ENCODE results near the gene CELA2A. TPM values are rescaled to one million over a fixed set of nuclear protein-coding genes. Genes with fewer than 3 reads are reported as not detected.
"Not testable (repeated sequence)": the region's sequence is repeated elsewhere in the genome, so short reads cannot be mapped to it uniquely, and the experiment has no call there.

Gene CELA2A
- total and polyA plus RNA-seq, 4 experiments from 2014 or later: not detected

DNA sequence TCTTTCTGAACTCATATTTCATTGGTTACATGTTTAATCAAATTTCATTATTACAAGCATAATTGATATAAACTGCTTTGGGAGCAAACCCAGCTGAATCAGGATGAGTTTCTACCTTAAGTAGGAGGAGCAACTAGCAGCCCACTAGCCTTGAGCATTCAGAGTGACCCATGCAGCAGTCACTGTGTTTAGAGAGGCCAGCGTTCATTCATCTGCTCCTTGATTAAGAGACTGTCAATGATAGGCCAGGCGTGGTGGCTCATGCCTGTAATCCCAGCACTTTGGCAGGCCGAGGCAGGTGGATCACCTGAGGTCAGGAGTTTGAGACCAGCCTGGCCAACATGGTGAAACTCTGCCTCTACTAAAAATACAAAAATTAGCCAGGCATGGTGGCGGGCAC is 1.9 kb downstream of the CELA2A start:
- H3K27ac Mint-ChIP-seq; H3K4me3 Mint-ChIP-seq; H3K4me1 ChIP-seq (ENCODE audit: insufficient read depth, low read length); H3K27me3 Mint-ChIP-seq; H3K36me3 ChIP-seq (ENCODE audit: insufficient read depth, low read length); H3K27me3 ChIP-seq (ENCODE audit: insufficient read depth, low read length); H3K27ac ChIP-seq (ENCODE audit: low read depth, low read length); H3K36me3 Mint-ChIP-seq; H3K4me1 Mint-ChIP-seq; H3K9me3 ChIP-seq (ENCODE audit: control insufficient read depth in 1 of 2, low read length in 2 of 2); DNase-seq; intact Hi-C loops (cut with micrococcal nuclease); CTCF ChIA-PET (ENCODE audit: partially characterized antibody); POLR2A ChIA-PET (ENCODE audit: partially characterized antibody); H3K4me3 ChIP-seq (ENCODE audit: low read length in 2 of 2); H3K9me3 Mint-ChIP-seq: not testable (repeated sequence)

DNA sequence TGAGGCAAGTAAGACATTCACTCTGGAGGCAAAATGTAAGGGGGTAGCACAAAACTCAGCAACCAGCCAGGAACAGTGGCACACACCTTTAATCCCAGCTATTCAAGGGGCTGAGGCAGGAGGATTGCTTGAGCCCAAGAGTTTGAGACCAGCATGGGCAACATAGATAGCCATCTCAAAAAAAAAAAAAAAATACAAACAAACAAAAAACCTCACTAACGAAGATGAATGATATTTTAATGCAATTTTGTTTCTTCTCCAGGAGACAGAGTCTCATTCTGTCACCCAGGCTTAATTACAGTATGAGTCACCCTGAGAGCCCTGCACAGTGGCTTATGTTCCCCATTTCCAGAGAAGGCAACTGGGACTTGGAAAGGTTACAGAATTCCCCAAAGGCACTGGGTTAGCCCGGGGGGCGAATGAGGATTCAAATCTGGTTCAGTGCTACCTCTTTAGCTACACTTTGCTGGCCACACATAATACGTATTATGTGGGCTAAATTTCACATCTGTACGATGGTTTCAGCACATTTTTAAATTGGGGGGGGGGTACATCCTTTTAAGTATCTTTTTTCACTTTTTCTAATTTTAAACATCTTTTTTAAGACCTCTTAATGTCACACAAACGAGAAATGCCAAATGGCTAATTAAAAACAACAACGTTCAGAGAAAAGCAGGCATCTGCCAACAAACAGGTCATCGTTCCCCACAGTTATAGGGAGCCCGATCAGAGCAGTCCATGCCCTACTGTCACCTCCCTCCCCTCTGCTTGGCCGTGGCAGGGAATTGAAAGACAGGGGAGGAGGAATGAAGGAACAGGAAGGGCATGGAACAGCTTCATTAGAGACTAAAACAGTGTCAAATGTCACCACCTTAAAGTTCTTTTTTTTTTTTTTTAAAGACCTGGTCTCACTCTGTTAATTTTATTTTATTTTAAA is 3.5 kb downstream of the CELA2A start:
- H3K27me3 Mint-ChIP-seq: peaks cover 5 to 16% of the 10 kb centered on the region in 2 donors
- H3K4me3 ChIP-seq (ENCODE audit: low read length in 2 of 2): no peak overlapping the region
- H3K36me3 Mint-ChIP-seq: no peaks in the 10 kb centered on the region
- DNase-seq: no peak
- no peak overlapping the region for H3K27ac ChIP-seq (ENCODE audit: low read depth, low read length)
- CTCF ChIA-PET (ENCODE audit: partially characterized antibody): no interaction called here
- no peak overlapping the region for H3K27ac Mint-ChIP-seq
- POLR2A ChIA-PET (ENCODE audit: partially characterized antibody): no interaction called here
- H3K9me3 Mint-ChIP-seq: no peaks in the 10 kb centered on the region
- no peaks in the 10 kb centered on the region for H3K27me3 ChIP-seq (ENCODE audit: insufficient read depth, low read length)
- intact Hi-C loops (cut with micrococcal nuclease): no loop called here
- H3K4me1 Mint-ChIP-seq: no peaks in the 10 kb centered on the region
- H3K36me3 ChIP-seq (ENCODE audit: insufficient read depth, low read length): no peaks in the 10 kb centered on the region
- H3K4me3 Mint-ChIP-seq: no peak overlapping the region
- no peaks in the 10 kb centered on the region for H3K9me3 ChIP-seq (ENCODE audit: control insufficient read depth in 1 of 2, low read length in 2 of 2)
- no peaks in the 10 kb centered on the region for H3K4me1 ChIP-seq (ENCODE audit: insufficient read depth, low read length)

DNA sequence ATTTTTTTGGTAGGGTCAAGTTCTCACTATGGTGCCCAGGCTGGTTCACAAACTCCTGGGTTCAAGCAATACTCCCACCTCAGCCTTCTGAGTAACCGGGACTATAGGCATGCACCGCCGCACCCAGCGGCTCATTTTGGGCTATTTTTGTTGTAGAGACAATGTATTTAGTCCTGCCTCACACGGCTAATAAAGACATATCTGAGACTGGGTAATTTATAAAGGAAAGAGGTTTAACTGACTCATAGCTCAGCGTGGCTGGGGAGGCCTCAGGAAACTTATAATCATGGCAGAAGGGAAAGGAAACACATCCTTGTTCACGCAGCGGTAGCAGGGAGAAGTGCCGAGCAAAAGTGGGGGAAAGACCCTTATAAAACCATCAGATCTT is 4.2 kb downstream of the CELA2A start:
- H3K9me3 ChIP-seq (ENCODE audit: control insufficient read depth in 1 of 2, low read length in 2 of 2): no peaks in the 10 kb centered on the region
- H3K27ac ChIP-seq (ENCODE audit: low read depth, low read length): no peak overlapping the region
- ChIA-PET CTCF (ENCODE audit: partially characterized antibody) (no interaction called here), POLR2A (ENCODE audit: partially characterized antibody) (no interaction called here)
- no peak for DNase-seq
- Mint-ChIP-seq H3K9me3 (no peaks in the 10 kb centered on the region), H3K27ac (no peak overlapping the region), H3K4me3 (no peak overlapping the region), H3K36me3 (no peaks in the 10 kb centered on the region), H3K4me1 (no peaks in the 10 kb centered on the region), H3K27me3 (peaks cover 5 to 14% of the 10 kb centered on the region in 2 donors)
- intact Hi-C loops (cut with micrococcal nuclease): no loop called here
- H3K4me3 ChIP-seq (ENCODE audit: low read length in 2 of 2): no peak overlapping the region
- no peaks in the 10 kb centered on the region for H3K27me3 ChIP-seq (ENCODE audit: insufficient read depth, low read length)
- no peaks in the 10 kb centered on the region for H3K36me3 ChIP-seq (ENCODE audit: insufficient read depth, low read length)
- no peaks in the 10 kb centered on the region for H3K4me1 ChIP-seq (ENCODE audit: insufficient read depth, low read length)

DNA sequence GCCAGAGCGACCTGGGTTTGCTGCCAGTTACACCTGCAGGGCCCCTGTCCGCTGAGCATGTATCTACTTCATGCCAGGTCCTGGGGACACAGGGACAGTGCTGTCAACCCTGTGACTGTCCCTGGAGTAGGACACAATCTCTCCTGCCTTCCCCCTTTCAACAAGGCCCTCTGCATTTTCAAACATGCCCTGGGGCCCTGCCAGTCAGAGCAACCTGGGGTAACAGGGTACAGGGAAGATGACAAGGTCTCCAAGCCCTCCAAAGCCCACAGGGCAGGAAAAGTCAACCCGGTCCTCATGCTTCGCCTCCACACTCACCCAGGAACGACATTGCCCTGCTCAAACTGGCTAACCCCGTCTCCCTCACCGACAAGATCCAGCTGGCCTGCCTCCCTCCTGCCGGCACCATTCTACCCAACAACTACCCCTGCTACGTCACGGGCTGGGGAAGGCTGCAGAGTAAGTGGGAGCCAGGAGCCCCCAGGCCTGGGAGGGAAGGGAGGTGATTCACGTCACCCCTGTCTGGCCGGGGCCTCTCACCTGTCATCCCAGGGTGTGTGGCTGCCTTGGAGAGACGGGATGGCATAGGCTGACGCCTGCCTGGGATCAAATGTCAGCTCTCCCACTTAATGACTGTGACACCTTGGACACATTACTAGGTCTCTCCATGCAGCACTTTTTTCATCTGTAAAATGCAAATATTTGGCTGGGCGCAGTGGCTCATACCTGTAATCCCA is 6.7 kb downstream of the CELA2A start:
- H3K27ac ChIP-seq (ENCODE audit: low read depth, low read length); H3K4me1 Mint-ChIP-seq; H3K4me3 ChIP-seq (ENCODE audit: low read length in 2 of 2); H3K36me3 Mint-ChIP-seq; H3K9me3 Mint-ChIP-seq; H3K36me3 ChIP-seq (ENCODE audit: insufficient read depth, low read length); H3K4me1 ChIP-seq (ENCODE audit: insufficient read depth, low read length); H3K27ac Mint-ChIP-seq; intact Hi-C loops (cut with micrococcal nuclease); CTCF ChIA-PET (ENCODE audit: partially characterized antibody); H3K4me3 Mint-ChIP-seq; H3K27me3 ChIP-seq (ENCODE audit: insufficient read depth, low read length); POLR2A ChIA-PET (ENCODE audit: partially characterized antibody); H3K9me3 ChIP-seq (ENCODE audit: control insufficient read depth in 1 of 2, low read length in 2 of 2); DNase-seq: not testable (repeated sequence)
- H3K27me3 Mint-ChIP-seq: peaks cover 3 to 11% of the 10 kb centered on the region in 2 donors

DNA sequence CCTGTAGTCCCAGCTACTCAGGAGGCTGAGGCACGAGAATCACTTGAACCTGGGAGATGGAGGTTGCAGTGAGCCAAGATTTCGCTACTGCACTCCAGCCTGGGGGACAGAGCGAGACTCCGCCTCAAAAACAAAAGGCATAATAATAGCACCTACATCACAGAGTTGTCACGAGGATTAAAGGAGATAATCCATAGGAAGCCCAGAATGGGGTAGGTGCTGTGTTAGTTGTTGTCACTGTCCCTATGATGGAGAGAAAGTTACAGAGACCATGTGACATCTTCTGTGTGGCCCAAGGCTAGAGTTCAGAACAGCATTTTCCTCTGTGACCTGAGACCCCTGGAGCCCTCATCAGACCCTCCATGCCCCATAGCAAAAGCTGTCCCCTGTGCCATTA is 7.4 kb downstream of the CELA2A start:
- H3K27me3 ChIP-seq (ENCODE audit: insufficient read depth, low read length); H3K9me3 Mint-ChIP-seq; H3K9me3 ChIP-seq (ENCODE audit: control insufficient read depth in 1 of 2, low read length in 2 of 2); H3K4me3 Mint-ChIP-seq; POLR2A ChIA-PET (ENCODE audit: partially characterized antibody); intact Hi-C loops (cut with micrococcal nuclease); H3K27ac Mint-ChIP-seq; DNase-seq; H3K4me3 ChIP-seq (ENCODE audit: low read length in 2 of 2); H3K36me3 ChIP-seq (ENCODE audit: insufficient read depth, low read length); H3K27ac ChIP-seq (ENCODE audit: low read depth, low read length); H3K4me1 Mint-ChIP-seq; CTCF ChIA-PET (ENCODE audit: partially characterized antibody); H3K4me1 ChIP-seq (ENCODE audit: insufficient read depth, low read length); H3K36me3 Mint-ChIP-seq: not testable (repeated sequence)
- H3K27me3 Mint-ChIP-seq: peaks cover 3 to 11% of the 10 kb centered on the region in 2 donors

DNA sequence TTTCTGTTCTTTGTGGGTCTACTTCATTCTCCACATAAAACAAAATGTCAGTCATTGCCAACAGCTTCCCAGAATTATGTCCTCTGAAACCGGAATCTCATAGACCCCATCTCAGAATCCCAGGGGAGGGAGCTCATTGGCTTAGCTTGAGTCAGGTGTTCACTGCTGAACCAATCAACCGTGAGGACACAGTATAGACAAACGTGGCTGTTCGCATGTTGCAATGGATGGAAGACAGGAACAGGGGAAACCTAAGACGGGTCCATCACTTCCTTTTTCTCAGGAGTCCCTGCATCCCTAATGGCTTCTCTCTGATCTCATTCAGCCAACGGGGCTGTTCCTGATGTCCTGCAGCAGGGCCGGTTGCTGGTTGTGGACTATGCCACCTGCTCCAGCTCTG is 9.1 kb downstream of the CELA2A start:
- Histone ChIP-seq H3K9me3 (ENCODE audit: control insufficient read depth in 1 of 2, low read length in 2 of 2) (no peaks in the 10 kb centered on the region), H3K36me3 (ENCODE audit: insufficient read depth, low read length) (no peaks in the 10 kb centered on the region), H3K27me3 (ENCODE audit: insufficient read depth, low read length) (no peaks in the 10 kb centered on the region), H3K4me3 (ENCODE audit: low read length in 2 of 2) (no peak overlapping the region), H3K4me1 (ENCODE audit: insufficient read depth, low read length) (no peaks in the 10 kb centered on the region), H3K27ac (ENCODE audit: low read depth, low read length) (no peak overlapping the region)
- Mint-ChIP-seq H3K4me1 (no peaks in the 10 kb centered on the region), H3K9me3 (peaks cover 0 to 4% (median 0%) of the 10 kb centered on the region in 8 donors), H3K27me3 (peaks cover 7 to 11% of the 10 kb centered on the region in 2 donors), H3K4me3 (no peak overlapping the region), H3K36me3 (no peaks in the 10 kb centered on the region), H3K27ac (no peak overlapping the region)
- CTCF ChIA-PET (ENCODE audit: partially characterized antibody): no interaction called here
- intact Hi-C loops (cut with micrococcal nuclease): no loop called here
- DNase-seq: no peak
- POLR2A ChIA-PET (ENCODE audit: partially characterized antibody): no interaction called here

DNA sequence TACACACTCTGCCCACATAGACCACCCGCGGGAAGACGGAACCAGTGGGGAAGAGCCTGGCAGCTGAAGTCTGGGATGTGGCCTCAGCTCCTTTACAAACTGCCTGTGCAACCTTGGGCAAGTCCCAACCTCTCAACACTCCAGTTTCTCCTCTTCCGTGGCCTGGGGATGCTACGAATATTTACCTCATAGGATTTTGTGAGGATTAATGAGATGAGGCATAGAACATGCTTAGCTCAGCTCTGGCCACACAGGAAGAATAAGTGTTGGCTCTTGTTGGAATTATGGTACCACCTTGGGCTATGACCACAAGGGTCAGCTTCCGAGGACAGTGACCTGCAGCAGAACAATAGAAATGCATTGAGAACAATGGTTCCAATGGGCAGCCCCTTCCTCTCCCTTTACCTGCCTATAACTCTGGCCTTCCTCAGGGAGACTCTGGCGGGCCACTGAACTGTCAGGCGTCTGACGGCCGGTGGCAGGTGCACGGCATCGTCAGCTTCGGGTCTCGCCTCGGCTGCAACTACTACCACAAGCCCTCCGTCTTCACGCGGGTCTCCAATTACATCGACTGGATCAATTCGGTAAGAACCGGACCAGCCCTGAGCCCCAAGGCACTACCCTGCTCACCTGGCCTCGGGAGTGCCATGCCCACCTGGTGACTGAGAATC is 10.6 kb downstream of the CELA2A start:
- H3K27ac Mint-ChIP-seq; DNase-seq; H3K27ac ChIP-seq (ENCODE audit: low read depth, low read length); H3K36me3 Mint-ChIP-seq; H3K4me3 ChIP-seq (ENCODE audit: low read length in 2 of 2); POLR2A ChIA-PET (ENCODE audit: partially characterized antibody); H3K4me1 Mint-ChIP-seq; H3K9me3 Mint-ChIP-seq; H3K4me3 Mint-ChIP-seq; H3K9me3 ChIP-seq (ENCODE audit: control insufficient read depth in 1 of 2, low read length in 2 of 2); H3K36me3 ChIP-seq (ENCODE audit: insufficient read depth, low read length); H3K27me3 ChIP-seq (ENCODE audit: insufficient read depth, low read length); intact Hi-C loops (cut with micrococcal nuclease); H3K4me1 ChIP-seq (ENCODE audit: insufficient read depth, low read length); CTCF ChIA-PET (ENCODE audit: partially characterized antibody): not testable (repeated sequence)
- H3K27me3 Mint-ChIP-seq: peaks cover 7 to 11% of the 10 kb centered on the region in 2 donors
